Liver (tissue), 9 donors: Measurements from ENCODE around the gene RASAL2. TPM values are rescaled to one million over a fixed set of nuclear protein-coding genes. Genes with fewer than 3 reads are reported as not detected.

ENCODE experiments used
- DNase-seq: peaks from one replicate; pipeline ENCODE4 v3.0.0-alpha.2; 2017; ENCODE audit warnings: low spot score
- H3K27ac ChIP-seq, 2 donors: one replicate each; pipeline ENCODE4 v1.7.0; 2013; ENCODE audit warnings: inconsistent platforms in 2 of 2, low read length in 2 of 2, control low read depth in 1 of 2, low read depth in 1 of 2, mild to moderate bottlenecking in 1 of 2
- H3K27me3 ChIP-seq, 4 donors: one replicate each; pipeline versions ENCODE4 v1.6.1 to v1.7.0; 2013; ENCODE audit warnings: low read length in 3 of 4, inconsistent platforms in 1 of 4, mild to moderate bottlenecking in 1 of 4, moderate library complexity in 1 of 4; ENCODE audit not compliant: control insufficient read depth in 4 of 4, insufficient read depth in 4 of 4
- H3K36me3 ChIP-seq, 4 donors: one replicate each; pipeline versions ENCODE4 v1.6.1 to v1.7.0; 2013; ENCODE audit warnings: low read length in 3 of 4, mild to moderate bottlenecking in 3 of 4, low read depth in 1 of 4, moderate library complexity in 1 of 4; ENCODE audit not compliant: control insufficient read depth in 4 of 4, insufficient read depth in 3 of 4
- H3K4me1 ChIP-seq, 4 donors: one replicate each; pipeline versions ENCODE4 v1.6.1 to v1.7.0; 2013; ENCODE audit warnings: low read length in 3 of 4, mild to moderate bottlenecking in 3 of 4, moderate library complexity in 1 of 4; ENCODE audit not compliant: control insufficient read depth in 4 of 4, insufficient read depth in 4 of 4
- H3K4me3 ChIP-seq, 3 donors: one replicate each; pipeline versions ENCODE4 v1.6.1 to v1.7.0; 2013; ENCODE audit warnings: low read length in 3 of 3, control low read depth in 1 of 3, low read depth in 1 of 3, mild to moderate bottlenecking in 1 of 3
- H3K9ac ChIP-seq, 2 donors: one replicate each; pipeline ENCODE4 v1.7.0; 2013; ENCODE audit warnings: low read length in 2 of 2, mild to moderate bottlenecking in 2 of 2, moderate library complexity in 2 of 2, control low read depth in 1 of 2, low read depth in 1 of 2
- H3K9me3 ChIP-seq, 4 donors: one replicate each; pipeline versions ENCODE4 v1.6.1 to v1.7.0; 2013; ENCODE audit warnings: low read length in 3 of 4; ENCODE audit not compliant: control insufficient read depth in 4 of 4
- CTCF ChIP-seq: fragments of 150-350 bp; IDR thresholded peaks from 2 replicates; pipeline ENCODE4 v1.5.1; 2017; ENCODE audit warnings: improper control_type of control experiment, low read depth, low read length; ENCODE audit not compliant: missing input control
- EGR1 ChIP-seq, 2 donors: IDR thresholded peaks; 2 replicates each; pipeline ENCODE4 v1.6.1; 2016 to 2018; ENCODE audit warnings: antibody characterized with exemption in 2 of 2, low read depth in 2 of 2
- FOXA1 ChIP-seq: IDR thresholded peaks from 2 replicates; pipeline ENCODE4 v1.6.1; 2016; ENCODE audit warnings: antibody characterized with exemption
- FOXA2 ChIP-seq: IDR thresholded peaks from 2 replicates; pipeline ENCODE4 v1.6.1; 2016; ENCODE audit warnings: antibody characterized with exemption
- GABPA ChIP-seq, 2 donors: IDR thresholded peaks in 1 of 2; conservative IDR thresholded peaks in 1 of 2; 2 replicates each; pipeline ENCODE4 v1.6.1; 2016; ENCODE audit warnings: antibody characterized with exemption in 2 of 2, mild to moderate bottlenecking in 1 of 2, moderate library complexity in 1 of 2
- HNF4G ChIP-seq: IDR thresholded peaks from 2 replicates; pipeline ENCODE4 v1.6.1; 2016; ENCODE audit warnings: antibody characterized with exemption
- MAX ChIP-seq: IDR thresholded peaks from 2 replicates; pipeline ENCODE4 v1.6.1; 2016; ENCODE audit warnings: antibody characterized with exemption
- NR2F2 ChIP-seq: IDR thresholded peaks from 2 replicates; pipeline ENCODE4 v1.6.1; 2016; ENCODE audit warnings: antibody characterized with exemption
- RAD21 ChIP-seq, 2 donors: IDR thresholded peaks; 2 replicates each; pipeline ENCODE4 v1.6.1; 2016; ENCODE audit warnings: antibody characterized with exemption in 2 of 2, mild to moderate bottlenecking in 2 of 2
- REST ChIP-seq: IDR thresholded peaks from 2 replicates; pipeline ENCODE4 v1.6.1; 2016; ENCODE audit warnings: antibody characterized with exemption, mild to moderate bottlenecking
- RXRA ChIP-seq, 2 donors: IDR thresholded peaks; 2 replicates each; pipeline ENCODE4 v1.6.1; 2017 to 2018; ENCODE audit warnings: antibody characterized with exemption in 2 of 2, mild to moderate bottlenecking in 1 of 2
- SP1 ChIP-seq: IDR thresholded peaks from 2 replicates; pipeline ENCODE4 v1.6.1; 2018; ENCODE audit warnings: antibody characterized with exemption, mild to moderate bottlenecking
- TAF1 ChIP-seq: conservative IDR thresholded peaks from 2 replicates; pipeline ENCODE4 v1.6.1; 2016; ENCODE audit warnings: antibody characterized with exemption, mild to moderate bottlenecking
- YY1 ChIP-seq: IDR thresholded peaks from 2 replicates; pipeline ENCODE4 v1.6.1; 2016; ENCODE audit warnings: antibody characterized with exemption, mild to moderate bottlenecking
- ZBTB33 ChIP-seq: IDR thresholded peaks from 2 replicates; pipeline ENCODE4 v1.6.1; 2016; ENCODE audit warnings: antibody characterized with exemption
- WGBS: extraction: QIAGEN DNeasy Blood & Tissue Kit; methylation state at CpG from one replicate; pipeline ENCODE4 v1.1.7; 2013; 5-methylcytosine and 5-hydroxymethylcytosine counted together
- polyA plus RNA-seq, 2 donors: library from polyadenylated mRNA; stranded (reverse) in 1 of 2; unstranded in 1 of 2; fragments of 200-250 nt in 1 of 2; fragments of >200 nt in 1 of 2; fragmentation: Nextera tagmentation in 1 of 2; extraction: Ambion mirVana in 1 of 2; gene quantifications; one replicate each; pipeline versions ENCODE4 v1.2.1 to v1.2.3, GENCODE V29; 2013 to 2015
- total RNA-seq, 2 donors: library from RNA; depleted of rRNA; stranded (reverse); fragments of >200 nt; gene quantifications; one replicate each; pipeline ENCODE4 v1.2.3, GENCODE V29; 2014
- TF ChIP-seq, protein P1 (sequence below): IDR thresholded peaks from 2 replicates; pipeline ENCODE4 v1.6.1; 2016; ENCODE audit warnings: antibody characterized with exemption
- donor health status: healthy.
- donor health status: healthy.
- donor health status: healthy.
- donor health status: healthy.
- donor health status: healthy.

The RASAL2 gene
- total and polyA plus RNA-seq, 4 donors = 1.8 to 8.1 (median 4.1) TPM

- TF ChIP-seq, protein P1, sequence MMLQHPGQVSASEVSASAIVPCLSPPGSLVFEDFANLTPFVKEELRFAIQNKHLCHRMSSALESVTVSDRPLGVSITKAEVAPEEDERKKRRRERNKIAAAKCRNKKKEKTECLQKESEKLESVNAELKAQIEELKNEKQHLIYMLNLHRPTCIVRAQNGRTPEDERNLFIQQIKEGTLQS = no peak
Observed at GRCh38 chr1:178506177-178506576, 412.3 kb downstream of the RASAL2 start (continued).

DNA sequence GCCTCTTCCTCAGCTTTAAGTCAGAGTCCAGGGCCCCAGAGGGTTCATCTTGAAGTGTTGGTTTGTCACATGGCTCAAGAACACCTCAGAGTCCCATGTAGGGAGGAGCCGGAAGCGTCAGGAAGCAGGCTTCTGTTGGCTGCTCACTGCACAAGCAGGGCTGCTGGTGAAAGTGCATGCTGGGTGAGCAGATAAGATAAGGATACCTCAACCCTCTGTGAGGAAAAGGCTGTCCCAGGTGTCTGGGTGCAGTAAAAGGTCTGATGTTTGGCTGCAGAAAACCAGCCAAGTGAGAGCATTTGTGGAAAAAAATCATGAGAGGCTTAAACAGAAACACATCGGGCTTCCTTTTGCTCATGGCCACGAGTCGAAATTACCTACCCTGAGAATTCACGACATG is 412.8 kb downstream of the RASAL2 start:
- Histone ChIP-seq H3K9ac (no peak overlapping the region), H3K27ac (no peak overlapping the region), H3K36me3 (no peaks in the 10 kb centered on the region), H3K27me3 (no peaks in the 10 kb centered on the region), H3K4me1 (no peaks in the 10 kb centered on the region), H3K4me3 (no peak overlapping the region), H3K9me3 (no peaks in the 10 kb centered on the region)
- TF ChIP-seq TAF1 (no peak), HNF4G (no peak), ZBTB33 (no peak), NR2F2 (no peak), MAX (no peak), RXRA (IDR thresholded peaks at IDR 0.05) (no peak), RAD21 (IDR thresholded peaks at IDR 0.05) (no peak), CTCF (no peak), FOXA1 (no peak), EGR1 (IDR thresholded peaks at IDR 0.05; ENCODE audit: low read depth in 2 of 2) (no peak), FOXA2 (no peak), REST (no peak), SP1 (no peak), YY1 (no peak), GABPA (IDR thresholded peaks at IDR 0.05 in 1 of 2, conservative IDR thresholded peaks at IDR 0.05 in 1 of 2) (no peak)
- TF ChIP-seq, protein P1 = no peak
- no peak for DNase-seq
- 78% methylated on average over 6 of the region's 6 CpGs for WGBS
